Right ventricle myocardium superior (tissue), 1 donor: ENCODE data around the gene CCDC127. TPM values are rescaled to one million over a fixed set of nuclear protein-coding genes. Genes with fewer than 3 reads are reported as not detected.
A peak's percentile ranks its signal among the peaks of the same experiment; 100 is the strongest.

Experiments
- ATAC-seq: fragments of 200-7000 bp; cut with Tn5 transposase; one replicate; pipeline ENCODE4 v1.9.1; 2020; ENCODE audit warnings: mild to moderate bottlenecking; ENCODE audit not compliant: poor library complexity
- DNase-seq: peaks from one replicate; pipeline ENCODE4 v3.0.0-alpha.2; 2020
- intact Hi-C: fragments of 100-400 bp; cut with DNase I; formaldehyde crosslinking; loops from one replicate; pipeline ENCODE4 v1.11.2; 2022
- total RNA-seq: library from RNA; stranded (reverse); fragmentation: NEBNext Ultra II Directional; extraction: Animal tissue kit (Norgen Biotek cat#: 25700); gene quantifications from one replicate; pipeline ENCODE4 v1.2.1, GENCODE V29; 2021
- donor health status: DM: no; HTN: yes; CAD: no; lungs with severe emphysema.

Gene CCDC127
- total RNA-seq, 1 donor from 2014 or later: 8.1 TPM

DNA sequence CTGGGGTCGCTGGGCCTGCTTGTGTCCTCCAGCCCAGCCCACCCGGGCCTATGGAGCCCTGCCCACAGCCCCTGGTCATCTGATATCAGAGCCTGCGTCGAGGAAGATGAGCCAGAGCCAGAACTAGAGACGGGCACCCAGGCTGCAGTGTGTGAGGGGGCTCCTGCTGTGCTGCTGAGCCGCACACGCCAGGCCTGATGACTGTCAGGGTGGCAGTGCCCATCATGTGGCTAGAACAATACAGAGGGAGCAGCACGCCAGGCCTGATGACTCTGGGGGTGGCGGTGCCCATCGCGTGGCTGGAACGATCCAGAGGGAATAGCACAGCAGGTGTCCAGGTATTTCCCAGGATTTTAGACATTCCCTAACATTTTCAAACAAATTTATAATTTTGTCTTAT lies 35.8 kb downstream of the CCDC127 start:
- ATAC-seq: no peak
- DNase-seq: peak; percentile 31
- intact Hi-C loops: no loop called here

DNA sequence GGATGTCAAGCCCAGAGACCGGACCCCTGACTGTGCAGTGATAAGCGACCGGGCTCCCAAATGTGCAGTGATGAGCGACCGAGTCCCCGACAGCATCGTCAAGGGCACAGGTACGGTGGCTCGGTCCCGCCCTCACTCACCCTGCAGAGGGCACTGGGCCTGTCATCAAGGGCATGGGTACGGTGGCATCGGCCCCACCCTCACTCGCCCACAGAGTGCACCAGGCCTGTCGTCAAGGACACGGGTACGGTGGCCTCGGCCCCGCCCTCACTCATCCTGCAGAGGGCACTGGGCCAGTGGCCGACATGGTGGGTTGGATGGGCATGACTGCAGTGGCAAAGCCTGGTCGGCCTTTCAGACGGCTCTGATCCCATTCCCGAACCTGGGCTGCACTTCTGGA lies 36.4 kb downstream of the CCDC127 start:
- ATAC-seq: no peak
- peak; percentile 37 for DNase-seq
- intact Hi-C loops: no loop called here

DNA sequence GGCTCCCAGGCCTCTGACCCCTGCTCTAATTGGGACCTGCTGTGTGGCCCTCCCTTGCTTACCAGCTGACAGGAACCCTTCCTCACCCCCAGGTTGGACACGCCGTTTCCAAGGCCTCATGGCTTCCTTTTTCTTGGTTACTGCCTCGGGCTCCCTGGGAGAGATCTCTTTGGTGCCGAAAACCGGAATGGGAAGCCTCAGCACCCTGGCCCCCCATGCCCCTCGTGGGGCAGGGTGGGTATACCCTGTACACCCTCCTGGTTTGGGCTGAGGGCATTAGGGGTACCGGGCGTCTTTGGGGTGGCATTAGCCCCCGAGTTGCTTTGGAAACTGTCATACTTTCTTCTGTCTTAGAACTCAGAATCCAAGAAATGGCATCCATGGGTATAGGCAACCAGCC lies 36.8 kb downstream of the CCDC127 start:
- DNase-seq (peak; percentile 18), ATAC-seq (no peak)
- intact Hi-C loops: no loop called here

DNA sequence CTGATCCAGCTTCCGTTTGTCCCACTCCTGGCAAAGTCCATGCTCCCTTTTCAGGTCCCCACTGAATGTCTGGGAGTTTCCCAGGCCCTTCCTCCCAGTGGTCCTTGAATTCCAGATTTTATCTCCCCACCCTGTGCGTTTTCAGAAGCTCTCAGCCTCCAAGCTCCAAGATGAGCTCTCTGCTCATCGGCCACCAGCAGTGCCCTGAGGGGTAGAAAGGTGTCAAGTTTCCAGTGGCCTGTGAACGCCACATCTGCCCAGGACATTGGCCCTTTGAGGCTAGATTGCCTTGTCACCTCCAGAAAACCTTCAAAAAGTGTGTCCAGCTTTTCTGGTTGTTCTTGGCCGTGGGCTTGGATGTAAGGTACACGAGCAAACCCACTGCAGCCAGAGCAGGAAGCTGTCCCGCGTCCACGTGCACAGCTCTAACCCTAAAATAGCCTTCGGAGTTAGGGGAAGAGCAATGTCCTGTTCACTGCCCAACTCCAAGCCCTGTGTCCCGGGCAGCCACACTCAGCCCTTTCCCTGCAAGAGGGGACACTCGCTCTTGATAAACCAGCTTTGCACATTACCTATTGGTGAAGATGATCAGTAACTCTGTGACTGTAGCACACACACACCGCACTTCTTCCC lies 37.6 kb downstream of the CCDC127 start:
- intact Hi-C loops: no loop called here
- DNase-seq (peak; percentile 33), ATAC-seq (peak; percentile 57)

DNA sequence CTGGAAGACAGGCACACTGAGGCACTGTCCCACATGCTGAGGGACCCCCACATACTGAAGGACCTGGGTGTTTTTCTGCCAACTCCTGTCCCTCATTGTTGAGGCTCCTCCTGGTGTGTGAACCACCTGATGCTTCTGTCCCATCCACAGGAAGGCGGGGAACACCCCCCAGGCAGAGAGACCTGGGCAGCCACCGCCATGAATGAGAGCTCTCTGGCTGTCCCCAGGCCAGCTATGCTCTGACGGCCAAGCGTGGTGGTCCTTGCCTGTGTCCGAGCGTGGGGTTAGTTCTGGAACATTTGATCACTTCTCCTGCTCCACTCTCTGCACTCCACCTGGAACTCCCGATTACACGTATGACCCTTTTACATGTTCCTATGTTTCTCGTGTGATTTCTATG lies 38.6 kb downstream of the CCDC127 start:
- DNase-seq: peak; percentile 10
- no peak for ATAC-seq
- intact Hi-C loops: no loop called here

DNA sequence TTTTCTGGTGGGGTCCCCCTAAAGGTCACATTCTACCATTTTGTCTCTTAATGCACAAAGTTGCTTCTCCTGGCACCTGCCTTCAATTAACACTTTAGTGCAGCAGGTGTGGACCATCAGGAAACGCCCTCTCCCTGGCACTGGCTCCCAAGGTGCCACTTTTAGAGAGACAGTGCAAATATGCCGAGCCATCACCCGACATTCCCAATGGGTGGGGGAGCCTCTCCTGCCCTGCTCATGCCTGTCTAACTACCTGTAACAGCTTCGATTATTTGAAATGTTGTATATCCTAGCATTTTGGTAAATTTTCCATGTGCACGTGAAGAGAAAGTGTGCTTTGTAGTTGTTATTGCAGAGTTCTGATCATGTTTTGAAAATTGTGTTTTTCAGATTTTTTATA lies 39.8 kb downstream of the CCDC127 start:
- no peak for ATAC-seq
- intact Hi-C loops: no loop called here
- DNase-seq: no peak

DNA sequence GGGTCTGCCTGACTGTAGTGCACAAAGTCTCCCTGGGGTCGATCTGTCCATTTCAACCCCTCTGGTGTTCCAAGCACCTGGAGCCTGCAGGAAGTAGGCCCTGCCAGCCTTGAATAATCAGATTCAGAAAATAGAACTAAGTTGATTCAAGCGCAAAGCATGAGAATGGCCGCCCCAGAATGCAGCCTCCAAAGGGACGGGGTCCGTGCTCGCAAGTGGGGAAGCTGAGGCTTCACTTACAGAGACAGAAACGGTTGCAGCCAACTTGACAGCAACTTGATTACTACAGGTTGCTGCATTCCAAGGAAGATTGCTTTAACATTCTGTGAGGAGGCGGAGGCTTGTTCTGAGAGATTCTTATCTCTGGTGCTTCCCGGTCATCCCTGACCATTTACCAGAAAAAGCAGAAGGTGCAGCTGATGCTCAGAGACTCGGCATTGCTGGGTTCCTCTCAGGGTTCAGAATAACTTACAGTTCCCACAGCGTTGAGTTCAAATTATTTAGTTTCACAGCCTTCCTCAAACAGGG lies 41.6 kb downstream of the CCDC127 start:
- DNase-seq: peak; percentile 35
- ATAC-seq: no peak
- intact Hi-C loops: no loop called here

DNA sequence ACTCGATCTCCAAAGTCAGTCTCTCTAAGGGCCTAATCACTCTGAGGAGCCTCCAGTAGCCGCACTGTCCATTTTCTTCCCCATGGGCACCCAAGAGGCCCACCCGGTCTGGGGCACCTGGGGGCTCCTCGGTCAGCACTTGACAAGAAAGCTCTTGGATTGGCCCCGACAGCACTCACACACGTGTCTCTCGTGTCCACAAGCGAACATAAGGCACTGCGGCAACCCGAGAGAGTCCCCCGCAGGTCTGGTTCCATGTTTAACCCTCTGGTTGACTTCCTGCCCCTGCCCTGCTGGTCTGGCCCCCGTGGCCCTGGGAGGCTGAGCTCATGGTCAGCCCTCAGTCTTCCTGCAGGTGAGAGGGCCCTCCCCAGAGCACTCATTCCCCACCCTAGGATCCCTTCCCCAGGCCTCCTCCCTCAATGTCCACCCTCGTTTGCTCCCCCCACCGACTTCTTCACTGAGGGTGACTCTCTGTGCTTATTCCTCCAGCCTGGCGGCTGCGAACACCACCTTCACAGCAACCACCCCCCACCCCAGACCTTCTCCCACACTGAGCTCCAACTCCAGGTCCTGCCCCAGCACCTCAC lies 43.0 kb downstream of the CCDC127 start:
- intact Hi-C loops: no loop called here
- ATAC-seq (no peak), DNase-seq (no peak)

DNA sequence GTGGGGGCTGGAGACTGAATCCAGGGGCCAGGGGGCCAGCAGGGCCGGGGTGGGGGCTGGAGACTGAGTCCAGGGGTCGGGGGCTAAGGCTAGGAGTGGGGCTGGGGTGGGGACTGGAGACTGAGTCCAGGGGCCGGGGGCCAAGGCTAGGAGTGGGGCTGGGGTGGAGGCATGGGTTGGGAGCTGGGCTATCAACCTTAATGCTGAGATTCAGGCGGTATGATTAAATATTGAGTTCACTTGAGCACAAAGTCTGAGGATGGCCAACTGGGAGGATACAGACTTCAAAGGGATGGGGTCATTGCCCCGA lies 43.7 kb downstream of the CCDC127 start:
- no peak for DNase-seq
- intact Hi-C loops: no loop called here
- ATAC-seq: no peak

DNA sequence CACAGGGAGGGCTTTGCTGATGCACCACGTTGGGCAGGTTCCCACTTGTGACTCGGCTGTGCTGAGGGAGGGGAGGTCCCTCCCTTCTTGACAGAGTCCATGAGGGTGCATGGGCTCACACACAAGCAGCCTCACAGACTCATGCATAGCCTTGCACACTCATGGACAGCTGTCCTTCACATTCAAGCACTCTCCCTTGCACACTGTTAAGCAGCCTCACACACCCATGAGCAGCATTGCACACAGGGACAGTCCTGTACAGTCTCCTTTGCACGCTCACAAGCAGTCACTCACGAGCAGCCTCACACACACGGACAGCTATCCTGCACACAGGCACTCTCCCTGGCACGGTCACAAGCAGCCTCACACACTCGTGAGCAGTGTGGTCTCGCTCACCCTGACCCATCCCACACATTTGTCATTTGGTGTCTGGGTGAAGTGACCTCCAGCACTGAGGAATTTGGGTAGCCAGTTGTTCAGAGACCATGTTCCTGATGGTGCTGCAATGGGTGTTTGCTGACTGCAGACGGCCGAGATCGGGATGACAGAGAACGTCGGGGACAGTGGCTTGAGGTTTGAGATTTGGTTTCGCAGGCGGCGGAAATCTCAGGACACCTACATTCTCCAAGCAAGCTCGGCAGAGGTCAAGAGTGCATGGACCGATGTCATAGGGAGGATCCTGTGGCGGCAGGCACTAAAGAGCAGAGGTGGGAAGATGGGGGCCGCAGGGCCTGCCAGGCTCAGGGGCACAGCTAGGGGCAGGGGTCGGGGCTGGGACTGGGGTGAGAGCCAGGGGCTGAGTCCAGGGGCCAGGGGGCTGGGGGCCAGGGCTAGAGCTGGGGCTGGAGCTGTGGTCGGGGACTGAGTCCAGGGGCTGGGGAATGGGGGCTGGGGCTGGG lies 44.3 kb downstream of the CCDC127 start:
- intact Hi-C loops: no loop called here
- DNase-seq (no peak), ATAC-seq (no peak)

DNA sequence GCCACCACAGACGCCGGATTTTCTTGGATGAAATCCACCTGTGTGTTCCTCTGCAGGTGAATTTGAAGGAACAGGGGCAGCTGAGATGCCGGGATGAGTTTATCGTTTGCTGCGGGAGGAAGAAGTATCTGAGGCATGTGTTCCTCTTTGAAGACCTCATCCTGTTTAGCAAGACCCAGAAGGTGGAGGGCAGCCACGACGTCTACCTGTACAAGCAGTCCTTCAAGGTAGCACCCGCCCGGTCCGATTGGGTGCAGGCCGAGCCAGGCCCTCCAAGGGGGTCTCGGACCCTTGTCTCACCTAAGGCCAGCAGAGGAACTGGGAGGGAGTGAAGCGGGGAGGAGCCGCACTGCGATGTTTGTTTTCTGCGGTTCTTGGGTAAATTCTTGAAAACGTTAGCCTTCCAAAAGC lies 45.1 kb downstream of the CCDC127 start:
- ATAC-seq (no peak), DNase-seq (no peak)
- intact Hi-C loops: no loop called here

DNA sequence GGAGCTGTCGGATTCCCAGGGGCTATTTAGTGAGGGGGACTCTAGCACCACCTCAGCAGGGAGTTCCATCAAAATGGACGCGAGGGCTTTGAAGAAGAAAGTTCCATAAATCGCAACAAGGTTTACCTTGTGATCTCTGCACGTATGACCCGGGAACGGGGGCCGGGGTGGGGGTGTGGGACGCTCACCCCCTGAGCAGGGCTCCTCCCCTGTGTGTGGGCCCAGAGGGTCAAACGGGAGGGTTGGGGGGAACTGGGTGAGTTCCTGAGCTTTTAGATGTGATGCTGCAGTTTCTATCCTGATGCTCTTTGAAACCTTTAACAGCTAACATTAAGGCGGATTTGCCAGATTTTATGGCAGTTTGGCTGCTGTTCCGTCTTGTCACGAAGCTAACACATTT lies 45.5 kb downstream of the CCDC127 start:
- ATAC-seq: no peak
- intact Hi-C loops: no loop called here
- no peak for DNase-seq

DNA sequence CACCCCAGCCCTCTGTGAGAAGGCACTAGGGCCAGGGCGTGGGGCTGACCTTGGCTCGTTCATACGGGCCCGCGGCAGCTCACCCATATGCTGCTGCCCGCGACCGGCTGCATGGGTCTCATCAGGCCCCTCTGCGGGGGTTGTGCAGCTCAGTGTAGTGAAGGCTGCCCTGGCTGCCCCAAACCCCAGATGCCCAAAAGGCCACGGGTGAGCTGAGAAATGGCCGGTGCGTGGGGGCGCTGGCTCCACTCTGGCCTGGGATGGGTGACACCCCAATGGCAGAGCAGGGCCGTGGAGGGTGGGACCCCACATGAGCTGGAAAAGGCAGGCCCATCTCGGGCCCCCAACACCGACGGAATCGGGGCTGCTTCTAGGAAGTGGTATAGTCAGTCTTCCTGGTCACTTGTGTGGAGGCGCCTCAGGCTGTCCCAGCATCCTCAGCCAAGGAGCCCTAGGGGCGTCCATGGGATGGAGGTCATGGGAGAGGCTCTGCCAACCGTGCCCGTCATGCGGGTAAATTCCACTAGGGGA lies 46.1 kb downstream of the CCDC127 start:
- ATAC-seq: no peak
- no peak for DNase-seq
- intact Hi-C loops: no loop called here

DNA sequence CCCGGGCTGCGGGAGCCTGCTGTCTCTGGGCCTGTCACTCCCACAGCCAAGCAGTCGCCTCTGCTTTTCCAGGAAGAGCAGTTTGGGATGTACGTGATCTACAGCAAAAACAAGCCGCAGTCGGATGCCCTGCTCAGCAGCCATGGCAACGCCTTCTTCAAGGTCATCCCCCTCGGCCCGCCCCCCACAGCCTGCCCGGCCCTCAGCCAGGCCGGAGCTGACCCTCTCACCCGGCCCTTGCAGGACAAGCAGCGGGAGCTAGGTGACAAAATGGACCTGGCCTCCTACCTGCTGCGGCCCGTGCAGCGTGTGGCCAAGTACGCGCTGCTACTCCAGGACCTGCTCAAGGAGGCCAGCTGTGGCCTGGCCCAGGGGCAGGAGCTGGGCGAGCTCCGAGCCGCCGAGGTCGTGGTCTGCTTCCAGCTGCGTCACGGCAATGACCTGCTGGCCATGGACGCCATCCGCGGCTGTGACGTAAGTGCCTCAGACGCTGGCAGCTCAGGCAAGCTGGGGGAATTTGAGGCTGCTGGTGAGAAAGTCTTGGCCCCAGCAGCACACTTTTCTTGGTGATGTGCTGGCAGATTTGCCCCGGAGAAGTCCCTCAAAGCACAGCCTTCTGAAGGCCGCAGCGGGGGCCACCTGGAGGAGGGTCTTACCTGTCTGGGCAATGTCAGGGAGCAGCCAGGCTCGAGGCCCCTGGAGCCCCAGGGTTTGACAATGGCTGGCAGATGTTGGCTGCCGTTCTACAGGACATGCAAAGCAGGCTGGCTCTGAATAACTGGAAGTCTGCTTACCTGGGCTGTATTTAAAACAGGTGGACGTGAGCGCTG lies 46.8 kb downstream of the CCDC127 start:
- ATAC-seq (no peak), DNase-seq (no peak)

DNA sequence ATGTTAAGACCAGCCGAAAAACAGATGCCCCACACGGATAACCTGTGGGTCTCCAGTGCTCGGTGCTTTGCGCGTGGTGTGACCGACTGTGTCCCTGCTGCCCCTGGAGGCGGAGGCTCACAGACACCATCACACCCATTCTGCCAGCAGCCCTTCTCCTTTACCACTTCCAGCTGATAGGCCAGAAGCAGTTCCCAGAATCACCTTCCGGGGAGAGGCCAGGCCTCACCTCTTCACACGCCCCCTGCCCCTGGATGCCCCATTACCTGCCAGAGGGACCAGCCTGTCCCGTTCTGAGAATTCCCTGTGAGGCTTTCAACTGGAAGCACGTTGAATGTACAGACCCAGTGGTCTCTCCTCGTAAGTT lies 48.2 kb downstream of the CCDC127 start:
- DNase-seq (no peak), ATAC-seq (peak; percentile 25)
- intact Hi-C loops: no loop called here

More for the DNA sequence above, 46.8 kb downstream of the CCDC127 start:
- intact Hi-C loops: no loop called here

DNA sequence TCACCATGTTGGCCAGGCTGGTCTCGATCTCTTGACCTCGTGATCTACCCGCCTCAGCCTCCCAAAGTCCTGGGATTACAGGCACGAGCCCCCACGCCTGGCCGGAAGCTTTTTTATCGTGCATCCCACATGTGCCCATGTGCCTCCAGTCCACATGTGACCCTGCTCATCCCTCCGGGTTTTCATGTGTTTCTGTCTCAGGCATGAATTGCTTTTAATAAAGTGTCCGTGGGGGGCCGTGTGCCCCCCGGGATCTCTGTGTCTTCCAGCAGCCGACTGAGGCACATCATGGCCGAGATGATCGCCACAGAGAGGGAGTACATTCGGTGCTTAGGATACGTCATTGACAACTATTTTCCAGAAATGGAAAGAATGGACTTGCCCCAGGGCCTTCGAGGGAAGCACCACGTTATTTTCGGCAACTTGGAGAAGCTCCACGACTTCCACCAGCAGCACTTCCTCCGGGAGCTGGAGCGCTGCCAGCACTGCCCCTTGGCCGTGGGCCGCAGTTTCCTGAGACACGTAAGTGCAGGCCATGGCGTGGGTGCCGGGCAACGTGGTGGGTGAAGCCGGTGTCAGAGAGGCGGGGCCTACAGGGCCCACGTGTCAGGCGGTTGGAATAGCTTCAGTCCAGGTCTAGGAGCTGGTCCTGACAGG lies 48.8 kb downstream of the CCDC127 start:
- ATAC-seq: peak; percentile 74
- intact Hi-C loops: no loop called here
- peak; percentile 85 for DNase-seq

DNA sequence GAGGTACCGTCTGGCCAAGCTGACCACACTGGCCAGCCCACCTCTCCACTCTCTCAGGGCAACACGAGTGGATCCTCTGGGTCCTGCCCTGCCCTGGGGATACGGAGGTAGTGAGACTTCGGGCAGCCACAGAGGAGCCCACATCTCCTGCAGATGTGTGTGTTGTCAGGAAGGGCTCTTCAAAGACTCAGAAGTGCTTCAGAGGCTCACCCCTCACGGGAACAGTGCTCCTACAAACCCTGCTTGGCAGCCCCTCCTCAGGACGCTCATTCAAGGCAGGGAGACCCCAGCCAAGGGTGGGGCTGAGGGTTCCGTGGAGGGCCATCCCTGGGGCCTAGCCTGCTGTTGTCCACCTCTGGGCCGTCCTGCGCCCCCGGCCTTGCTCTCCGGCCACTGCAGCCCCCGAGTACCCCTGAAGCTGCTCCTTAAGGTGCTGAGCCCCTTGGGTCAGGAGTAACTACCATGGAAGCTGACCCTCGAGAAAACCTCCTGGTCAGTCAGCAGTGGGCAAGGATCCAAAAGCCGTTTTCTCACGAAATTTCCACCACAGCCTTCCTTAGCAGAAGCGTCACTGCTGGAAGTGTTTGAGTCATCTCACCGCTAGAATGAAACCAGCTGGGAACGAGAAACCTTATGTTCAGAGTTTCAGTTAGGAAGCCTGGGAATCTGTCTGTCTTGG lies 49.8 kb downstream of the CCDC127 start:
- DNase-seq: no peak
- no peak for ATAC-seq
- intact Hi-C loops: no loop called here

DNA sequence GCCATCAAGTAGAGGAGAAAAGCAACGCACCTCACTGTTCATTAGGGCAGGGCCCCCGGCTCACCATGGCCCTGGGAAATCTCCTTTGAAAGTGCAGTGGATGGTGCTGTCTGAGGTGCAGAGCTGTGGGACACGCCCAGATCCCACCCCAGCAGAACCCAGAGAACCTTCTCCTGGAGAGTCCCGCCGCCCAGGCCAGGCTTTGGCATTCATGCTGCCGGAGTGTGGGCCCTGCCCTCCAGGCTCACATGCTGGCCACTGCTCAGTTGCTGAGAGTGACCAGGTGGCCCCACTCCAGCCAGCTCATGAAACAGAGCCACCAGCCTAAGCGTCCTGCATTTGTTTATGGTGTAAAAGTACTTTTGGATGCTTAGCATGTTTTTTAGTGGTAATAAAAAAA lies 50.4 kb downstream of the CCDC127 start:
- DNase-seq: no peak
- no peak for ATAC-seq
- intact Hi-C loops: no loop called here
